ENCODE measurements around the gene CADM4. TPM values are rescaled to one million over a fixed set of nuclear protein-coding genes. Genes with fewer than 3 reads are reported as not detected.
A peak's percentile ranks its signal among the peaks of the same experiment; 100 is the strongest.

The CADM4 gene
- total RNA-seq, 1 donor from 2014 or later, result 71.6 TPM

DNA sequence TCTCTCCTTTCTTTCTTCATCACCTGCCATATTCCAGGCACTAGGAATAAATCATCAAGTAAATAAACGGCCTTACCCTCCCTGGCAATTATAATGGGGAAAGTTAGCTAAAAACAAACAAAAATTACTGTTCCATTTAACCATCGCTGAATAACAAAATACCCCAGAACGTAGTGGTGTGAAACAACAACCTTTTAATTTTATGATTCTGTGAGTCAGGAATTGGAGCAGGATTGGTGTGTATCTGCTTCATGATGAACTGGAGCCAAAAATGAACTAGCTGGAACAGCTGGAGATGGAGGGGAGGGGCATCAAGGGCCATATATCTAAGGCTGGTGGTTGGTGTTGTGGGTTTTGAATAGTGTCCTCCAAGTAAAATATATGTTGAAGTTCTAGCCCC is 3.7 kb upstream of the CADM4 start:
- Mint-ChIP-seq H3K27me3 (peaks cover 23% of the 10 kb centered on the region), H3K4me3 (ENCODE audit: low read depth) (no peak overlapping the region), H3K27ac (no peak overlapping the region), H3K9me3 (ENCODE audit: low read depth) (no peaks in the 10 kb centered on the region), H3K36me3 (ENCODE audit: insufficient read depth) (peaks cover 4% of the 10 kb centered on the region), H3K4me1 (ENCODE audit: low read depth) (peaks cover 9% of the 10 kb centered on the region)
- TF ChIP-seq, protein P1, sequence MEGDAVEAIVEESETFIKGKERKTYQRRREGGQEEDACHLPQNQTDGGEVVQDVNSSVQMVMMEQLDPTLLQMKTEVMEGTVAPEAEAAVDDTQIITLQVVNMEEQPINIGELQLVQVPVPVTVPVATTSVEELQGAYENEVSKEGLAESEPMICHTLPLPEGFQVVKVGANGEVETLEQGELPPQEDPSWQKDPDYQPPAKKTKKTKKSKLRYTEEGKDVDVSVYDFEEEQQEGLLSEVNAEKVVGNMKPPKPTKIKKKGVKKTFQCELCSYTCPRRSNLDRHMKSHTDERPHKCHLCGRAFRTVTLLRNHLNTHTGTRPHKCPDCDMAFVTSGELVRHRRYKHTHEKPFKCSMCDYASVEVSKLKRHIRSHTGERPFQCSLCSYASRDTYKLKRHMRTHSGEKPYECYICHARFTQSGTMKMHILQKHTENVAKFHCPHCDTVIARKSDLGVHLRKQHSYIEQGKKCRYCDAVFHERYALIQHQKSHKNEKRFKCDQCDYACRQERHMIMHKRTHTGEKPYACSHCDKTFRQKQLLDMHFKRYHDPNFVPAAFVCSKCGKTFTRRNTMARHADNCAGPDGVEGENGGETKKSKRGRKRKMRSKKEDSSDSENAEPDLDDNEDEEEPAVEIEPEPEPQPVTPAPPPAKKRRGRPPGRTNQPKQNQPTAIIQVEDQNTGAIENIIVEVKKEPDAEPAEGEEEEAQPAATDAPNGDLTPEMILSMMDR (IDR thresholded peaks at IDR 0.05; ENCODE audit: unreplicated experiment), result no peak
- no peak for DNase-seq (ENCODE audit: low spot score, unreplicated experiment)

DNA sequence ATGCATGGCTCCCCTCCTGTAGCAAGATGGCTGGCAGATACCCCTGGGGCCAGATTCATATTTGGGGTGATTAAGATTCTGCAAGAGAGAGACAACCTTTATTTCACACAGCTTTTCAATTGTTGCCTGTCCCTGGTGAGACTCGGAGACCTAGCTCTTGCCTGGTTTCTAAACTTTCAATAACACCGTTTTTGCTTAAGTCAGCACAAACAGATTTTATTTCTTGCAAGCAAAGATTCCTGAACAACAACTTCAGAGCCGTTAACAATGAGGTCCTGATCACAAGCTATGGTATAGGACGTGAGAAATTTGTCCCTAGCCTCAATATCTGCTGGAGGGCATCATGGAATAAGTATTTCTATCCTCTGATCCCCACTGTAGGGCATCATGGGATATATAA is 2.9 kb upstream of the CADM4 start:
- Mint-ChIP-seq H3K36me3 (ENCODE audit: insufficient read depth) (peaks cover 1% of the 10 kb centered on the region), H3K27ac (no peak overlapping the region), H3K4me1 (ENCODE audit: low read depth) (peaks cover 14% of the 10 kb centered on the region), H3K27me3 (peaks cover 23% of the 10 kb centered on the region), H3K4me3 (ENCODE audit: low read depth) (no peak overlapping the region), H3K9me3 (ENCODE audit: low read depth) (no peaks in the 10 kb centered on the region)
- TF ChIP-seq, protein P1 (IDR thresholded peaks at IDR 0.05; ENCODE audit: unreplicated experiment), result no peak
- no peak for DNase-seq (ENCODE audit: low spot score, unreplicated experiment)

DNA sequence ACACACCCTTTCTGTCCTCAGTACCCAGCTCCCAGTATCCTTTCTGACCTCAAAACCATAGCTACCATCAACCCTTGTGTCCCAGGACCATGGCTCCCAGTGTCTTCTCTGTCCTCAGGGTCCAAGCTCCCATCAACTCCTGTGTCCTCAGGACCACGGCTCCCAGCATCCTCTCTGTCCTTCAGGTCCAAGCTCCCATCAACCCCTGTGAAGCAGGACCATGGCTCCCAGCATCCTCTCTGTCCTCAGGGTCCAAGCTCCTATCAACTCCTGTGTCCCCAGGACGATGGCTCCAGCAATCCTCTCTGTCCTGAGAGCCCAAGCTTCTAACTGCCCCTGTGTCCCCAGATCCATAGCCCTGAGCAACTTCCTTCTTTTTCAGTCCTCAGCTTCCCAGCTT is 1.7 kb upstream of the CADM4 start:
- H3K27ac Mint-ChIP-seq, result peak overlapping the region; percentile 44
- TF ChIP-seq, protein P1 (IDR thresholded peaks at IDR 0.05; ENCODE audit: unreplicated experiment), result no peak
- peak overlapping the region; percentile 74 for H3K4me3 Mint-ChIP-seq (ENCODE audit: low read depth)
- no peaks in the 10 kb centered on the region for H3K9me3 Mint-ChIP-seq (ENCODE audit: low read depth)
- peaks cover 23% of the 10 kb centered on the region for H3K27me3 Mint-ChIP-seq
- H3K4me1 Mint-ChIP-seq (ENCODE audit: low read depth), result peaks cover 19% of the 10 kb centered on the region
- no peak for DNase-seq (ENCODE audit: low spot score, unreplicated experiment)
- peaks cover 2% of the 10 kb centered on the region for H3K36me3 Mint-ChIP-seq (ENCODE audit: insufficient read depth)

DNA sequence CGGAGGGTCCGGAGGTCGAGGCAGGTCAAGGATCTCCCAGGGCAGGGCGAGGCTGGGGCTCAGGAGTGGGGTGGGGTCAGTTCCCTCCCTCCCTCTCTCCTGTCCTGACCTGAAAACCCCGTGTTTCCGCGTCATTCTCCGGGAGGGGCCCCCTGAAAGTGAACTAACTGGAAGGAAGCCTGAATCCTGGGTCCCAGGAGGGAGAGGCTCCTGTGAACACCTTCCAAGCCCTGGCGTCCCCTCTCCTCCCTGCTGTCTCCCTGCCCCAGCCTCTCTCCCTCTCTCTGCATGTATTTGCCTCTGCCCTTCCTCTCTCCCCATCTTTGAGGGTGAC is 741 bp upstream of the CADM4 start:
- peaks cover 23% of the 10 kb centered on the region for H3K27me3 Mint-ChIP-seq
- no peak for DNase-seq (ENCODE audit: low spot score, unreplicated experiment)
- no peaks in the 10 kb centered on the region for H3K9me3 Mint-ChIP-seq (ENCODE audit: low read depth)
- H3K27ac Mint-ChIP-seq, result peak overlapping the region; percentile 78
- H3K4me1 Mint-ChIP-seq (ENCODE audit: low read depth), result peaks cover 23% of the 10 kb centered on the region
- TF ChIP-seq, protein P1 (IDR thresholded peaks at IDR 0.05; ENCODE audit: unreplicated experiment), result no peak
- H3K4me3 Mint-ChIP-seq (ENCODE audit: low read depth), result peak overlapping the region; percentile 79
- peaks cover 2% of the 10 kb centered on the region for H3K36me3 Mint-ChIP-seq (ENCODE audit: insufficient read depth)

DNA sequence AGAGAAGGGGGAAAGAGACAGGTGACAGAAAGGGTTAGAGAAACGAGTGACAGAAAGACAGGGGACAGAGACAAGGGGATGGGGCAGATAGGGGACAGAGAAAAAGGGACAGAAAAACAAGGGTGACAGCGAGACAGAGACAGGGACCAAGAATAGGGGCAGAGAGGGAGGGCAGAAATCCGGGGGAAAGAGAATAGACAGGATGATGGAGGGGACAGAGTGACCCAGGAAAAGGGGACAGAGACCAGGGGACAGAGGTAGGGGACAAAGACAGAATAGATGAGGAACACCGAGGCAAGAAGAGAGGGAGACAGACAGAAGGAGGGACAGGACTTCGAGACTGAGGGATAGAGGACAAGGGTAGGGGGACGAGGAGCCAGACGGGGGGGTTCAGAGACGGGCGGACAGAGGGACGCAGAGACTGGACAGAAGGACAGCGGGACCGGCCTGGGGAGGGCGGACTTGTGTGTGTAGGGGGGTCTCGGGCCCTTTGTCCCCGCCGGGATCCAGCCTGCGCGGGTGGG is 593 bp downstream of the CADM4 start:
- H3K4me1 Mint-ChIP-seq (ENCODE audit: low read depth), result peaks cover 31% of the 10 kb centered on the region
- no peak for DNase-seq (ENCODE audit: low spot score, unreplicated experiment)
- TF ChIP-seq, protein P1 (IDR thresholded peaks at IDR 0.05; ENCODE audit: unreplicated experiment), result no peak
- H3K9me3 Mint-ChIP-seq (ENCODE audit: low read depth), result no peaks in the 10 kb centered on the region
- peak overlapping the region; percentile 91 for H3K27ac Mint-ChIP-seq
- H3K27me3 Mint-ChIP-seq, result peaks cover 19% of the 10 kb centered on the region
- H3K36me3 Mint-ChIP-seq (ENCODE audit: insufficient read depth), result peaks cover 2% of the 10 kb centered on the region
- peak overlapping the region; percentile 94 for H3K4me3 Mint-ChIP-seq (ENCODE audit: low read depth)

Data from progenitor cell of endocrine pancreas (in vitro differentiated cells).